IPS-11a (cell line): ENCODE data around the gene ALPL.

Source experiments
- H3K4me3 ChIP-seq: one replicate; pipeline ENCODE4 v1.5.1; 2013; ENCODE audit warnings: low read depth, low read length, control low read depth

The ALPL gene

DNA sequence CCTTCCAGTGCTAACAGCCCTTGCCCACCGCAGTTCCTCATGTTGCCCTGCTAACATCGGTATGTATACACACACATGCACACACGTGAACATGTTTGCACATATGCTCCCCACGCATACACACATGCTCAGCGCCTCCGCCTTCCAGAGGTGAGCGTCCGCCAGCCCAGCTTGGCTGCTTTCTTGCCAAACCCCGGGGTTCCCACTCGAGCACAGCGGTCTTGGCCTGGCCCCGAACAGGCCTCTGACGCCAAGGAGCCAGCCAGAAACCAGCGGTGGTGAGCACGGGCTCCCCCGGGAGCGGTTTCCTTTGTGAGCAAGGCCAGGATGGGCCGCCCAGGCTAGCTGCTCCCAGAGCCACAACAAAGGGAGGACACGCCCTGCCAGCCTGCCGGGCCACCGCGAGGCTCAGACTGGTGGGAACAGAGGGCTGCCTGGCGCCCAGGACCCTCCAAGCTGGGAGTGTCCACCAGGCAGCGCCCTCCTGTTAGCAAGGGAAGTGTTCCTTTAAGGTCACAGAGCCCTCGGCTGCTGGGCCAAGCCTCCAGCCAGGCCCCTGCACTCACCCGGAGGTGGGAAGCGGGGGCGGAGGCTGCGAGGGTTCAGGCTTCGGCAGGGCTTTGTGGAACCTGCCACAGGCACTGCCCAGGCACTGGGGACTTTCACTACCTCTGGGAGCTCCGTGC, 65.4 kb downstream of the ALPL start:
- H3K4me3 ChIP-seq, result no peak overlapping the region

DNA sequence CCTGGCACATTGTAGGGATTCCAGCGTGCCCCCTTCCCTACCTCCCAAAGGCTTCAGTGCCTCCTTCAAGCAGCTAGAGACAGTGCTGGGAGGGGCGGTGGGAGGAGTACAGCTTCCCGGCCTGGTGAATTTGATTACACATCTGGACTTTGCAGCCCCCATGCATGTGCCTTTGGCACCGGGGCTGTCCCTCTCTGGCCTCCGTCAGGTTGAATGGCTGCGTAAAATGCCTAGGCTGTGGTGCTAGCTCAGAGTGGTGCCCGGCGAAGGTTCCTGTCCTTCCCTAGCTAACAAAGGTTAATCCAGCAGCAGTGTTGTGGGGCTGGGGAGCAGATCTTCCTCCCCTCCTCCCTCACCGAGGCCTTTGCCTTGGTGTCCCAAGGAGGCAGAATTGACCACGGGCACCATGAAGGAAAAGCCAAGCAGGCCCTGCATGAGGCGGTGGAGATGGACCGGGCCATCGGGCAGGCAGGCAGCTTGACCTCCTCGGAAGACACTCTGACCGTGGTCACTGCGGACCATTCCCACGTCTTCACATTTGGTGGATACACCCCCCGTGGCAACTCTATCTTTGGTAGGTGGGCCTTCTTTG, 66.2 kb downstream of the ALPL start:
- no peak overlapping the region for H3K4me3 ChIP-seq

DNA sequence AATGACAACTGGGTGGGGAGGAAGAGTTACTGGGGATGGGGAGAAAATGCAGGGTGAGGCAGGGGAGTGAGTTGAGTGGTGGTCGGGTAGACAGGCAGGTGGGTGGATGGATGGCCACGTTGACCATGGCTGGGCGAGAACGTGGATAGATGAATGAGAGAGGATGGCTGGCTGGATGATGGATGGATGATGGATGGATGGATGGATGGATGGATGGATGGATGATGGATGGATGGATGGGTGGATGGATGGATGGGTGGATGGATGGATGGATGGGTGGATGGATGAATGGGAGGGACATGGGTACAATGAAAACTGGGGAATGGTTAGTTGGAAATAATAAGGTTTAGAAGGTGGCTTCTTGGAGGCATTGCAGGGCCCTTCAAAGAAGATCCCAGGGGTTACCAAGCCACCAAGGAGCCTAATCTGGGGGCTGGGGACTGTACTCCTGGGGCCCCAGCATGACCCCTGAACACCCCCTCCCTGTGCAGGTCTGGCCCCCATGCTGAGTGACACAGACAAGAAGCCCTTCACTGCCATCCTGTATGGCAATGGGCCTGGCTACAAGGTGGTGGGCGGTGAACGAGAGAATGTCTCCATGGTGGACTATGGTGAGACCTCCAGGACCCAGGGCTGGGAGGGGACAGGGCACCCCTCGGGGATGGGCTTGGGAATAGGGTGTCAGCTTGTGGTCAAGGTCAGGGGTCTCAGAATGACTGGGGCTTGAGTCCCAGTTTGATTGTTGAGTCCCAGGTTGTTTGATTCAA, 67.0 kb downstream of the ALPL start:
- no peak overlapping the region for H3K4me3 ChIP-seq

DNA sequence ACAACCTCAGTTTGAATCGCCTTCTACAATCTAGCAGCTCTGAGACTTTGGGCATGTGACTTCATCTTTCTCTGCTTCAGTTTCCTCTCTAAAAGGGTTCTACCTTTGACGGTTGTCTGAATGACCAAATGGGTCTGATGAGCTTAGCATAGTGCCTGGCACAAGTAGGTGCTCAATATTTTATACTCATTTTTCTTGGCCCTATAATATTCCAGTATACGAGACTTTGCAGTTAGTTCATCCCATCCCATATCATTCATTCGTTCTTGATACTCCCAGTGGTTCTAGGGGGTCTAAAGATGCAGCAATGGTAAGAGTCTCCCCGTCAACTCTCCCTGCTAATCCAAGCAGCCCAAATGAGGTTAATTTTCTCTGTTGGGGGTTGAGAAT, 67.6 kb downstream of the ALPL start:
- no peak overlapping the region for H3K4me3 ChIP-seq

DNA sequence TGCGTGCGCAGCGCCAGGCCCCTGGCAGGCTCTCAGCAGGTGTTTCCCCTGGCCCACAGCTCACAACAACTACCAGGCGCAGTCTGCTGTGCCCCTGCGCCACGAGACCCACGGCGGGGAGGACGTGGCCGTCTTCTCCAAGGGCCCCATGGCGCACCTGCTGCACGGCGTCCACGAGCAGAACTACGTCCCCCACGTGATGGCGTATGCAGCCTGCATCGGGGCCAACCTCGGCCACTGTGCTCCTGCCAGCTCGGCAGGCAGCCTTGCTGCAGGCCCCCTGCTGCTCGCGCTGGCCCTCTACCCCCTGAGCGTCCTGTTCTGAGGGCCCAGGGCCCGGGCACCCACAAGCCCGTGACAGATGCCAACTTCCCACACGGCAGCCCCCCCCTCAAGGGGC, 68.1 kb downstream of the ALPL start:
- no peak overlapping the region for H3K4me3 ChIP-seq

DNA sequence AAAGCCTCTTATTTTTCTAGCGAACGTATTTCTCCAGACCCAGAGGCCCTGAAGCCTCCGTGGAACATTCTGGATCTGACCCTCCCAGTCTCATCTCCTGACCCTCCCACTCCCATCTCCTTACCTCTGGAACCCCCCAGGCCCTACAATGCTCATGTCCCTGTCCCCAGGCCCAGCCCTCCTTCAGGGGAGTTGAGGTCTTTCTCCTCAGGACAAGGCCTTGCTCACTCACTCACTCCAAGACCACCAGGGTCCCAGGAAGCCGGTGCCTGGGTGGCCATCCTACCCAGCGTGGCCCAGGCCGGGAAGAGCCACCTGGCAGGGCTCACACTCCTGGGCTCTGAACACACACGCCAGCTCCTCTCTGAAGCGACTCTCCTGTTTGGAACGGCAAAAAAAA, 68.7 kb downstream of the ALPL start:
- H3K4me3 ChIP-seq, result no peak overlapping the region

DNA sequence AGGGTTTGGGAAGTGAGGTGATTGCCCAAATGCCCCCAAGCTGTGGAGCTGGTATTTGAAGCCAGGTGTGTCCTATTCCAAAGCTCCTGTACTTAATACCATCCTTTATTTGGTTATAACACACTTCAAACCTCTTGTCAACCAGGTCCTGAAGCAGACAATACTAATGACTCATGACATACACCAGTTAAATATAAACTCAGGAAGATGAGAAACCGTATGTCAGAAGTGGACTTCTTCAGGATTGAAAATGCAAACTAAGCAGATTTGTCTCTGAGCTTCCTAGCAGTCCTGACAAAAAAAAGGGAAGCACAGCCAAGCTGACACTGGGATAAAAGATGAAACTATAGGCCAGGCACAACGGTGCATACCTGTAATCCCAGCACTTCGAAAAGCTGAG, 70.6 kb downstream of the ALPL start:
- no peak overlapping the region for H3K4me3 ChIP-seq

DNA sequence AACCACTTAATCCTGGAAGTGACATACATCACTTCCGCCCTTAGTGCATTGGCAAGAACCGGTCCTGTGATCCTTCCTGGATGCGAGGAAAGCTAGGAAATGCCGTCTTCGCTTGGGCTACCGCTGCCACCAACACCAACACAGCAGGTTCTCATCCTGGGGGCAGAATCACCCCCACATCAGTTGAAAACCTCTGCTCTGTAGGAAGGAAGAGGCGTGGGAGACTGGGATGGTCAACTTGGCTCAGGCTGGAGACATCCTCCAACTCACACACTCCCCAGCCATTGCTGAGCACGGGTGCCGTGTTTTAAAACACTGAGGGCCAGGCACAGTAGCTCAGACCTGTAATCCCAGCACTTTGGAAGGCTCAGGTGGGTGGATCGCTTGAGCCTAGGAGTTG, 74.9 kb downstream of the ALPL start:
- no peak overlapping the region for H3K4me3 ChIP-seq

DNA sequence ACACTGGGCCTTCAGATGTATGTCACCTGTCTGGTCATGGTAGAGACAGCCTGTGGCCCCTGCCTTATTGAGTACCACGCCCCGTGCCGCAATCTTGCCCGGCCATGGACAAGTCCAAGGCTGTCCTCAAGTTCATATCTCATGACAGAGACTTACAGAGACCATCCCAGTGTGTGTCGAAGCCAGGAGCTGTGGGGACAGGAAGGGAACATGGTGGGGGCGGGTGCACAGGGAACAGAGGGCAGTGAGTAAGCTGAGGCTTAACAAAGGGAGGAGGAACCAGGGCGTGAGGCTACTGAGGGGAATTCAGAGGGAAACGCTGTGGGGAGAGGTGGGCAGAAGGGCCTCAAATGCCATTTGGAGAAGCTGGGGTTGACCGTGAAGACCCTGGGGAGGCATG, 75.8 kb downstream of the ALPL start:
- no peak overlapping the region for H3K4me3 ChIP-seq

DNA sequence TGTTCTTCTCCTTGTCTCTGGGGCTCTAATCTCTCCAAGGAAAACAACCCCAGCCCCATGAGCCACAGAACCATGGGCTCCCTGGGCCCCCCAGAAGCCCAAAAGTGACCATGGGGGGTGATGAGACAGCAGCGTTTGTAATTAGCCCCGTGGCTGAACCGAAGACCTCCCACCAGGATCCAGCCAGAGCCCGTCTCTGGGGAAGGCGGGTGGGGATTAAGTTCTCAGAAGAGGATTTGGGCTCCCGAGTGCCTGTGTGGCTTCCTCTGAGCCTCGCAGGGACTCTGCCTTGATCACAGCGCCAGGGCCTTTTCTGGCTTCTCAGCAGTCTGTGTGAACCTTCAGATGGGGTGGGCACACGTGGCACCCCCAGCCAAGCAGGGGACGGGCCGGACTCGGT, 77.0 kb downstream of the ALPL start:
- no peak overlapping the region for H3K4me3 ChIP-seq

DNA sequence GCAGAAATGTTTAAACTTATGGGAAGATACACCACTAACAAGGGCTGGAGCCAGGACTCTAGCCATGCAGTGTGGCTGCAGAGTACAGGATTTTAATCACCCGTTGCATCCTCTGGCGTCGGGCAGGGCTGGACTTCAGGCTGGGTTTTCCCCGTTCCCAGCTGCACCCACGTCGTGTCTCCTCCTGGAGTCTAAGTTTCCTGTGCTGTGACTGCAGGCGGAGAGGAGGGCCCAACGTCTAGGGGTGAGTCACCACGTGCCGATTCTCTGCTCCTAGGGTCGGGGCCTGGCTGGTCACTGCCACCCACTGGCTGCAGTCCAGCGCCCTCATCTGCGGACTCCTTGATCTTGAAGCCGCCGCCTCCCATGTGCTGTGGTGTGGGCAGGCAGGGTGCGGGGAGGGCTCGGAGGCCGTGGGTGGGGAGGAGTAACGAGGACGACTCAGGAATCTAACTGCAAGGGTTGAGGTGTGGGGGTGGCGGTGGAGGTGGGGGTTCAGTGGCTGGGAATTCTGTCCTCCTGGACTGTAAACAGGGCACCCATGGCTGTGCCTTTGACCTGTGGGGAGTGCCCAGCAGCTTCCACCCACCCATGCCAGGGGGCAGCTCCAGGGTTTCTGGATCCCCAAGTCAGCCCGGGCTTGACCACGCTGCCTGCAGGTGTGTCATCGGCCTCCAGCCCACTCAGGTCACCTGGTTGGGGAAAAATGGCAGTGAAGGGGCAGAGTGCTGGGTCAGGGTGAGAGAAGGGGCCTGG, 77.8 kb downstream of the ALPL start:
- H3K4me3 ChIP-seq, result no peak overlapping the region

DNA sequence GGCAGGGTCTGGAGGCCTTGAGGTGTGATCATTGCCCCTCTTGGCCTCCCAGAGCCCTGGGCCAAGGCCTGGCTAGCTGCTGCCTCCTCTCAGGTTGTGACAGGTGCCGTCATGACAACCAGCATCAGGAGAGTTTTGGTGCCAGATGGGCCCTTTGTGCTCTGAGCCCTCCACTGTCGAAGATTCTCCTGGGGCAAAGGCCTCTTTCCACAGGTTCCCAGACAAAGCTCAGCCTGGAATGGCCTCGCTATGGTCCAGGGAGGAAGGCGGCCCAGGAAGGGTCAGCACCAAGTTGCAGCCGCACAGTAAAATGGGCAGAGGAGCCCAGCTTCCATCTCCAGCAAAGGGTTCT, 78.4 kb downstream of the ALPL start:
- H3K4me3 ChIP-seq, result no peak overlapping the region

DNA sequence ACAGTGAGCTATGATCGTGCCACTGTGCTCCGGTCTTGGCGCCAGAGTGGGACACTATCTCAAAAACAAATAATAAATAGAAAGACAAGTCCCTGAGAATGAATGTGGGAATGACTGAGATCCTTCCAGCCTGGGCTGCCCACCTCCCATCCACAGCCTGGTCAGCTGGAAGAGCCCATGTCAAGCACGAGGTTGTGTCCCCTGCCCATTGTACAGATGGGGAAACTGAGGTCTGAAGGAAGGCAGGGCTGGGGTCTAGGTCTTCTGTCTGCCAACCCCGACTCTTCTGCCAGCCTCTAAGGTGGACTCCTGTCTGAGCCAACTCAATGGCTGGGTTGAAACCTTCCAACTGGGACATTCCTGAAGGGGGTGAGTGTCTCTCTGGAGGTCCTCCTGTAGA, 80.4 kb downstream of the ALPL start:
- H3K4me3 ChIP-seq, result no peak overlapping the region

DNA sequence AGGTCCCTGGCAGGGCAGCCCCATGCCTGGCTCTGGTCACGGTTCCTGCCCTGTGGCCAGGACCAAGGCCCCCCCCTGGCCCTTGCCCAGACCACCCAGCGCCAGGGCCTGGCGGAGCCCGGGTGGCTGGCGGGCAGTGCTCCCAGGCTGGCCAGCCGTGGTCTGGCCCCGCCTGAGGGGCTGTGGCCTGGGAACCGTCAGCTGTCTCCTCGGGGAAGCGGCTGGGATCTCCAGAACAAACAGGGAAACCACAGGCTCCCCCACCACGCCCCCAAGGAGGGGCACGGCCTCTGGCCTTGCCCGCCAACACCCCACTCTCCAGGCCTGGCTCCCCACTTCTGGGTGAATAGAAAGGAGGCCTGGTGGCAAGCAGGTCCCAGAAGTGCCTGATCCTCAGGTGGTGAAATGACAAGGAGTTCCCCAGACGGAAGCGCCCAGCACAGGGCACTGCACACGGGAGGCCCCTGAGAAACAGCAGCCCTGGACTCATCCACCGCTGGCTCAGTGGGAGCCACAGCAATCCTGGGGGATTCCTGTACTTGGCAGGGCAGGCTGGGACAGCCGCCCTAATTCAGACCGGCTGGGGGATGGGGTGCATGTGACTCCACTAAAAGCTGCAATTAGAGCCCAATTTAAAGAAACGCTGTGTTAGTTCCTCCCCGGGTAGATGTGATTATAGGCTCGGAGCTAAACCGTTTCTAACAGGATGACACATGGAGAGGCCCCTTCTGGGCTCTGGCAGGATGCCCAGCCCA, 81.1 kb downstream of the ALPL start:
- H3K4me3 ChIP-seq, result no peak overlapping the region

DNA sequence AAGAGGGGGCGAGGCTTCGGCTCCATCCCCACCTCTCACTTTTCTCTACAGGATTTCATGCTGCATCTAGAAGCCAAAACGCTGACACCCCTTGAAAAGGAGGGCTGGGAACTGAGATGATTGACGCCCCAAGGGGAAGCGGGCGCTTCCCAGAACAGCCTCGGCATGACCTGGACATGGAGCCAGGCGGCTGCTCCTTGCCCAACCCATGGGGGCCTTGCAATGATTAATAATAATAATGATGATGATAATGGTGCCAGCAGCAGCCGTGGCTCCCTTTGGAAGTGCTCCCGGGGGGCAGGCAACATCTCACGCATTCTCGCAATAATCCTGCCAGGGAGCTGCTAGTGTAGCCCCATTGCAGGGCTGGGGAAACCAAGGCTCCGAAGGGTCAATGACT, 81.7 kb downstream of the ALPL start:
- no peak overlapping the region for H3K4me3 ChIP-seq

DNA sequence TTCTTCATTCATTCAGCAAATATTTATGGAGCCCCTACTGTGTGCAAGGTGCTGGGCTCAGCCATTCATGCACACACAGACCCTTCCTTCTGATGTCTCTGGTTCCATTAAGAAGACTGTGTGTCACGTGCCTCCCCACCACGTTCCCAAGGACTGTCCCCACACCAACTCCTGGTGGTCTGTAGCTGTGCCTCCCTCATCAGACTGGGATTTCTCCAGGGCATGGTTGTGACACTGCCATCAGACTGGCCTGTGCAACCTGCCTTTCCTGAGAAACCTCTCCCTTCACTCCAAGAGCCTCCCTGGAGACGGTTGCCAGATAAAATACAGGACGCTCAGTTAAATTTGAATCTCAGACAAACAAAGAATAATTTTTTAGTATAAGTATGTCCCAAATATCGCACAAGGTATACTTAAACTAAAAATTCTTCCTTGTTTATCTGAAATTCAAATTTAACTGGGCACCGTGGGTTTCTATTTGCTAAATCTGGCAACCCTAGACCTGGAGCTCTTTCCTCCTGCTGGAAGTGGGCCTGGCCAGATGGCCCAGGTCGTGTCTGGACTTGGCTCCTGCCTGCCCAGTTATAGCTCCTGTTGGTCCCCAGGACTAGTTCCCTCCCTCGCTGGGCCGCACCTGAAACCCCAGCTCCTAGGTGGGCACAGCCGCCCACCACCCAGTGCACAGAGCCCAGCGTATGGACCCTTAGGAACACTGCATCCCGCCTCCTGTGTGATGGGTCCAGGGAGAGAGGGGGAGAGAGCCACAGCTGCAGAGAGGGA, 83.1 kb downstream of the ALPL start:
- no peak overlapping the region for H3K4me3 ChIP-seq

DNA sequence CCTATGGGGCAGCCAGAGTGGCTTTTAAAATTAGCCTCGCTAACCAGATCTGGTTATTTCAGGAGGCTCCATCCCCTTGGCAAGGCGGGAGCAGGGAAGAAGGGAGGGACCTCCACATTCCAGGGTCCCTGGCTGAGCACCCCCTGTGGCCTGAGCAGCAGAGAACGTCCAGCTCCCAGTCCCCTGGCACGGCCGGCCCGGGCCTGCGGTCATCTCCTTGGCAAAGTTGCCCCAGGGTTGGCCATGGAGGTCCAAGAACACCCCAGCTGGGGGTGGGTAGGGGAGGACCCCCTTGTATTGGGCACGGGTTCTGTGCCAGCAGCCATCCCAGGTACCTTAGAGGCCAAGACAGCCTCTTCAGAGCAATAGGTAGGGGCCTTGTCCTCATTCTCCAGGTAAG, 84.0 kb downstream of the ALPL start:
- H3K4me3 ChIP-seq, result no peak overlapping the region

DNA sequence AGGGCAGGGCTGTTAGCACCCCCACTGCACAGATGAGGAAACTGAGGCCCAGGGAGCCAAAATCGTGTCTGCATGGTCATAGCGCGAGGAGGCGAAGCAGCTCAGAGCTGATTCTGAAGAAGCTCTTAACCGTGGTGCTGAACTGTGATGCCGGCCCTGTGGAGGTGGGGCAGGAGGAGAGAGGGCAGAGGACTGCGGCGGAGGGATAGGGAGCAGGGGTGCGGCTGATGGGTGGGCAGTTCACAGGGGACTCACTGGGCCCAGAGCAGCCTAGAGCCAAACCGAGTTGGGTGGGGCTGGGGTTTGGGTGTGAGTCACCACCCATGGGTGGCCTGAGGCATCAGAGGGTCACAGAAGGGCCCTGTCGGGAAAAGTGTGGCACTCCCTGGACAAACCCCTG, 85.3 kb downstream of the ALPL start:
- H3K4me3 ChIP-seq, result no peak overlapping the region

DNA sequence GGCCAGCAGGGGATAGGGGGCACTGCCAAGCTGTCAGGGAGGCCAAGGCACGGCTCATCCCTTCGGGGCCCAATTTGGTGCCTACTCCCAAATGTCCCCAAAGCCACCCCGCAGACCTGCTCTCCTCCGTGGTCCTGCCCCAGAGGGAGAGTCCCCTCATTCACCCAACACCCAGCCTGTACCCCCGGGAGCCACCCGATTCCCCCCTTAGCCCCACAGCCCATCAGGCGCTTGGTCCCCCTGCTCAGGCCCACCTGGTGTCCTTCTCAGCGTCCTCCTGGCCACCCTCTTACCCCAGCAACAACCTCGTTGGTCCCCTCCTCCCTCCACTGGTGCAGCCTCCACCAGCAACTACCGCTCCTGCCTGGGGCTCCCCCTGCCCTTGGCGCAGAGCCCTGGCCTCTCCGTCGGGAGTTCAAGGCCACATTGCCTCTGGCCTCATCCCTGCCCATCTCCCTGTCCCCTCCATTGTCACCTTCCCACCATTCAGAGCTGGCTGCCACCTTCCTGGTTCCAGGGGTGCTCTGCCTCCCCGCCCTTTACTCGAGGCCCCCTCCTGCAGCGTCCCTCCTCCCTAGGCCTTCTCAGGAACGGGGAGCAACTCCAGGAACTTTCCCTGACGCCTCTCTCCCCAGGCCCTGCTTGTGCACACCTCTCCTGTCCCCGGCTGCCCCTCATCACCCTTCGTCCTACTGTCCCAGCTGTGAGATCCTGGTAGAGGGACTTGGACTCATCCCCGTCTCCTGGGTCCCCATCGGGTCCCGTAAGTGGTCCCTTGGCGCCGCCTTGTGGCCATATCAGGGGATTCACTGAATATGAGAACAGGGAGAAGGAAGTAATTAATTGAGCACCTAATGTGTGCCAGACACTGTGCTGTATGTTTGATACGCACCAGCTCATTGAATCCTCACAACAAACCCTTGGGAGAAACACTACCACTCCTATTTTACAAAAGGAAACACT, 86.0 kb downstream of the ALPL start:
- H3K4me3 ChIP-seq, result no peak overlapping the region
